HG02678 (cell line): Measurements from ENCODE around the gene OGFOD1.

Experiments used
- ATAC-seq: cut with Tn5 transposase; IDR thresholded peaks from one replicate; pipeline ENCODE4 v1.9.1; 2021; ENCODE audit warnings: mild to moderate bottlenecking, moderate library complexity; ENCODE audit not compliant: unreplicated experiment

Gene OGFOD1

GRCh38 chr16:56426585-56426984 lies 24.8 kb upstream of the OGFOD1 start:
- no peak for ATAC-seq

GRCh38 chr16:56428091-56428490 lies 23.3 kb upstream of the OGFOD1 start:
- no peak for ATAC-seq

GRCh38 chr16:56436258-56436657 lies 15.1 kb upstream of the OGFOD1 start:
- no peak for ATAC-seq

GRCh38 chr16:56438038-56438437 lies 13.3 kb upstream of the OGFOD1 start:
- ATAC-seq = no peak

- no peak for ATAC-seq
Observed at GRCh38 chr16:56447286-56447685, 4.1 kb upstream of the OGFOD1 start.

- no peak for ATAC-seq
Observed at GRCh38 chr16:56448005-56448404, 3.3 kb upstream of the OGFOD1 start.

GRCh38 chr16:56450275-56450985 lies 924 bp upstream of the OGFOD1 start:
- peak; percentile 23 for ATAC-seq

GRCh38 chr16:56451753-56452689 lies 667 bp downstream of the OGFOD1 start:
- peak; percentile 32 for ATAC-seq

GRCh38 chr16:56457927-56458470 lies 6.6 kb downstream of the OGFOD1 start:
- no peak for ATAC-seq

- ATAC-seq = no peak
Observed at GRCh38 chr16:56460101-56460500, 8.7 kb downstream of the OGFOD1 start.

GRCh38 chr16:56462064-56462796 lies 10.9 kb downstream of the OGFOD1 start:
- no peak for ATAC-seq

GRCh38 chr16:56463153-56463552 lies 11.8 kb downstream of the OGFOD1 start:
- no peak for ATAC-seq

GRCh38 chr16:56466344-56466743 lies 15.0 kb downstream of the OGFOD1 start:
- ATAC-seq = no peak

GRCh38 chr16:56468800-56469199 lies 17.4 kb downstream of the OGFOD1 start:
- no peak for ATAC-seq

GRCh38 chr16:56469748-56470147 lies 18.4 kb downstream of the OGFOD1 start:
- ATAC-seq = no peak

- no peak for ATAC-seq
Observed at GRCh38 chr16:56470232-56470631, 18.9 kb downstream of the OGFOD1 start.

- no peak for ATAC-seq
Observed at GRCh38 chr16:56470666-56471065, 19.3 kb downstream of the OGFOD1 start.

GRCh38 chr16:56475201-56475600 lies 23.8 kb downstream of the OGFOD1 start:
- ATAC-seq = no peak

GRCh38 chr16:56477096-56477878 lies 25.9 kb downstream of the OGFOD1 start:
- ATAC-seq = no peak
